Smooth muscle cell (in vitro differentiated cells): ENCODE results near the gene DDX10. TPM values are rescaled to one million over a fixed set of nuclear protein-coding genes. Genes with fewer than 3 reads are reported as not detected.
A peak's percentile ranks its signal among the peaks of the same experiment; 100 is the strongest.

ENCODE experiments used
- DNase-seq: peaks from one replicate; lab custom pipeline; 2025; ENCODE audit not compliant: unreplicated experiment; lab: John Stamatoyannopoulos, UW
- H2AFZ ChIP-seq: fragments of 200-600 bp; sonication (generic); 2 replicates; pipeline ENCODE4 v1.6.0; 2016; ENCODE audit warnings: antibody characterized with exemption, low read depth, mild to moderate bottlenecking
- H3F3A ChIP-seq: fragments of 200-600 bp; sonication (generic); 2 replicates; pipeline ENCODE4 v1.6.0; 2017; ENCODE audit warnings: antibody characterized with exemption, low read depth
- H3K27ac ChIP-seq: fragments of 200-600 bp; sonication (generic); 2 replicates; pipeline ENCODE4 v1.5.1; 2016; ENCODE audit warnings: low read depth, mild to moderate bottlenecking
- H3K27me3 ChIP-seq: fragments of 200-600 bp; sonication (generic); 2 replicates; pipeline ENCODE4 v1.6.1; 2016; ENCODE audit warnings: low read depth, mild to moderate bottlenecking
- H3K36me3 ChIP-seq: fragments of 200-600 bp; sonication (generic); 2 replicates; pipeline ENCODE4 v1.5.1; 2016; ENCODE audit warnings: low read depth
- H3K4me1 ChIP-seq: fragments of 200-600 bp; sonication (generic); 2 replicates; pipeline ENCODE4 v1.5.1; 2016; ENCODE audit warnings: low read depth
- H3K4me2 ChIP-seq: fragments of 200-600 bp; sonication (generic); 2 replicates; pipeline ENCODE4 v1.6.0; 2016; ENCODE audit warnings: mild to moderate bottlenecking
- H3K4me3 ChIP-seq: fragments of 200-600 bp; sonication (generic); 2 replicates; pipeline ENCODE4 v1.5.1; 2016; ENCODE audit warnings: mild to moderate bottlenecking
- H3K79me2 ChIP-seq: fragments of 200-600 bp; sonication (generic); 2 replicates; pipeline ENCODE4 v1.6.0; 2016; ENCODE audit warnings: low read depth, mild to moderate bottlenecking
- H3K9ac ChIP-seq: fragments of 200-600 bp; sonication (generic); 2 replicates; pipeline ENCODE4 v1.6.0; 2016; ENCODE audit warnings: low read depth
- H3K9me3 ChIP-seq: fragments of 200-600 bp; sonication (generic); replicated peaks from 2 replicates; pipeline ENCODE4 v1.5.1; 2016; ENCODE audit warnings: low read depth
- H4K20me1 ChIP-seq: fragments of 200-600 bp; sonication (generic); 2 replicates; pipeline ENCODE4 v1.6.0; 2016; ENCODE audit warnings: low read depth
- CTCF ChIP-seq: fragments of 200-600 bp; sonication (generic); IDR thresholded peaks from 2 replicates; pipeline ENCODE4 v1.5.1; 2017; ENCODE audit warnings: borderline replicate concordance, mild to moderate bottlenecking, antibody characterized with exemption; ENCODE audit not compliant: insufficient read depth, poor library complexity, severe bottlenecking
- WGBS: methylation state at CpG from one replicate; pipeline ENCODE4 v1.1.7; 2016; ENCODE audit warnings: low lambda C conversion rate; 5-methylcytosine and 5-hydroxymethylcytosine counted together
- polyA plus RNA-seq: library from polyadenylated mRNA; unstranded; fragments of >200 nt; fragmentation: Nextera tagmentation; extraction: Ambion mirVana; gene quantifications from 2 replicates; pipeline ENCODE4 v1.2.1, GENCODE V29; 2016
- total RNA-seq: library from RNA; depleted of rRNA; stranded (reverse); fragments of >200 nt; gene quantifications from 2 replicates; pipeline ENCODE4 v1.2.3, GENCODE V29; 2014

DDX10 gene
- total RNA-seq: 15.7 and 20.5 TPM in 2 replicates
- 7.3 and 10.7 TPM in 2 replicates for polyA plus RNA-seq

GRCh38 chr11:108664730-108665525 lies at the start of gene DDX10:
DDX10 (plus strand) TSS chr11:108665069; CDS start chr11:108665154, 85 bp downstream.
- Histone ChIP-seq H3K79me2 (peaks cover 32% of the 10 kb centered on the region), H4K20me1 (no peaks in the 10 kb centered on the region), H3K36me3 (no peaks in the 10 kb centered on the region), H3F3A (no peaks in the 10 kb centered on the region), H3K27me3 (no peaks in the 10 kb centered on the region), H3K4me2 (peak within 1 kb of the TSS; percentile 93), H3K9ac (peak within 1 kb of the TSS; percentile 92), H3K9me3 (no peaks in the 10 kb centered on the region), H3K27ac (peak within 1 kb of the TSS; percentile 68), H3K4me1 (peaks cover 3% of the 10 kb centered on the region), H3K4me3 (peak within 1 kb of the TSS; percentile 94), H2AFZ (peak within 1 kb of the TSS; percentile 96)
- peak; percentile 95 for DNase-seq
- peak; percentile 17 for TF ChIP-seq CTCF
- 1% methylated on average over 60 of the region's 61 CpGs for WGBS

GRCh38 chr11:108616549-108616948 lies 48.3 kb upstream of the DDX10 start:
- Histone ChIP-seq H2AFZ (no peak overlapping the region), H4K20me1 (no peaks in the 10 kb centered on the region), H3K4me3 (no peak overlapping the region), H3F3A (no peaks in the 10 kb centered on the region), H3K27ac (peak overlapping the region; percentile 98), H3K79me2 (no peaks in the 10 kb centered on the region), H3K4me1 (no peaks in the 10 kb centered on the region), H3K36me3 (no peaks in the 10 kb centered on the region), H3K9me3 (no peaks in the 10 kb centered on the region), H3K27me3 (no peaks in the 10 kb centered on the region), H3K4me2 (no peak overlapping the region), H3K9ac (peak overlapping the region; percentile 88)
- WGBS: 67% methylated on average over 3 of the region's 3 CpGs
- DNase-seq: no peak
- TF ChIP-seq CTCF: no peak

GRCh38 chr11:108617055-108617454 lies 47.8 kb upstream of the DDX10 start:
- WGBS: 60% methylated on average over 4 of the region's 4 CpGs

More at GRCh38 chr11:108617055-108617454, 47.8 kb upstream of the DDX10 start:
- Histone ChIP-seq H3F3A (no peaks in the 10 kb centered on the region), H3K4me1 (no peaks in the 10 kb centered on the region), H3K4me3 (no peak overlapping the region), H2AFZ (no peak overlapping the region), H3K9me3 (no peaks in the 10 kb centered on the region), H3K27me3 (no peaks in the 10 kb centered on the region), H4K20me1 (no peaks in the 10 kb centered on the region), H3K4me2 (no peak overlapping the region), H3K79me2 (no peaks in the 10 kb centered on the region), H3K27ac (peak overlapping the region; percentile 98), H3K36me3 (no peaks in the 10 kb centered on the region), H3K9ac (peak overlapping the region; percentile 88)
- no peak for TF ChIP-seq CTCF
- DNase-seq: no peak
